Activated naive CD4-positive, alpha-beta T cell treated with anti-CD3 and anti-CD28 coated beads for 36 hours (primary cell): ENCODE data around the gene URB2. TPM values are rescaled to one million over a fixed set of nuclear protein-coding genes. Genes with fewer than 3 reads are reported as not detected.

Experiments
- CTCF ChIA-PET: fragments of 350-600 bp; sonication (Branson Sonifier 250); formaldehyde crosslinking; loops from one replicate; lab custom pipeline; 2021; ENCODE audit warnings: antibody characterized with exemption; lab: Charles Lee
- DNase-seq: peaks from one replicate; pipeline ENCODE4 v3.0.0-alpha.2; 2020
- H3K27ac Mint-ChIP-seq: one replicate; pipeline ENCODE4 v1.8.0; 2021; ENCODE audit warnings: mild to moderate bottlenecking, mixed read lengths
- H3K27me3 Mint-ChIP-seq: one replicate; pipeline ENCODE4 v1.8.0; 2021; ENCODE audit warnings: low read depth, mixed read lengths
- H3K36me3 Mint-ChIP-seq: one replicate; pipeline ENCODE4 v1.8.0; 2021; ENCODE audit warnings: low read depth, mixed read lengths
- H3K4me1 Mint-ChIP-seq: one replicate; pipeline ENCODE4 v1.8.0; 2021; ENCODE audit warnings: low read depth, mixed read lengths
- H3K4me3 Mint-ChIP-seq: one replicate; pipeline ENCODE4 v1.8.0; 2021; ENCODE audit warnings: mild to moderate bottlenecking, moderate library complexity, mixed read lengths
- H3K9me3 Mint-ChIP-seq: one replicate; pipeline ENCODE4 v1.8.0; 2021; ENCODE audit warnings: mixed read lengths
- intact Hi-C: fragments of 100-400 bp; cut with micrococcal nuclease; formaldehyde crosslinking; loops from one replicate; pipeline ENCODE4 v1.15.1; 2023
- total RNA-seq, 2 experiments: library from RNA; stranded (reverse); gene quantifications; one replicate each; pipeline ENCODE4 v1.2.3, GENCODE V29; 2021

The URB2 gene
- total RNA-seq, 2 experiments from 2014 or later, result 9.5 to 10.0 TPM

- no peak overlapping the region for H3K27ac Mint-ChIP-seq
- peaks cover 32% of the 10 kb centered on the region for H3K4me1 Mint-ChIP-seq
- CTCF ChIA-PET, result interaction anchor here (0.7 kb wide), 1 partner anchor 17 kb away, joined by 5 read pairs; no protein-coding TSS in a partner anchor
- no peaks in the 10 kb centered on the region for H3K9me3 Mint-ChIP-seq
- H3K4me3 Mint-ChIP-seq, result no peak overlapping the region
- DNase-seq, result no peak
- intact Hi-C loops, result no loop called here
- H3K27me3 Mint-ChIP-seq, result no peaks in the 10 kb centered on the region
- H3K36me3 Mint-ChIP-seq, result peaks cover 40% of the 10 kb centered on the region
Observed at GRCh38 chr1:229631966-229632365, 5.9 kb downstream of the URB2 start.

- no peaks in the 10 kb centered on the region for H3K27me3 Mint-ChIP-seq
- CTCF ChIA-PET, result no interaction called here
- no peak overlapping the region for H3K27ac Mint-ChIP-seq
- intact Hi-C loops, result no loop called here
- H3K36me3 Mint-ChIP-seq, result peaks cover 41% of the 10 kb centered on the region
- peaks cover 10% of the 10 kb centered on the region for H3K4me1 Mint-ChIP-seq
- no peak for DNase-seq
- H3K4me3 Mint-ChIP-seq, result no peak overlapping the region
- no peaks in the 10 kb centered on the region for H3K9me3 Mint-ChIP-seq
Observed at GRCh38 chr1:229636042-229636441, 10.0 kb downstream of the URB2 start.

- Mint-ChIP-seq H3K4me3 (no peak overlapping the region), H3K9me3 (no peaks in the 10 kb centered on the region), H3K27ac (no peak overlapping the region), H3K4me1 (peaks cover 4% of the 10 kb centered on the region), H3K27me3 (no peaks in the 10 kb centered on the region), H3K36me3 (peaks cover 32% of the 10 kb centered on the region)
- intact Hi-C loops, result no loop called here
- CTCF ChIA-PET, result interaction anchor here (0.6 kb wide), 1 partner anchor 11 kb away, joined by 3 read pairs; no protein-coding TSS in a partner anchor
- no peak for DNase-seq
Observed at GRCh38 chr1:229637746-229638145, 11.7 kb downstream of the URB2 start.

- intact Hi-C loops, result no loop called here
- Mint-ChIP-seq H3K27me3 (no peaks in the 10 kb centered on the region), H3K36me3 (peaks cover 35% of the 10 kb centered on the region), H3K27ac (no peak overlapping the region), H3K4me3 (no peak overlapping the region), H3K4me1 (peaks cover 4% of the 10 kb centered on the region), H3K9me3 (no peaks in the 10 kb centered on the region)
- CTCF ChIA-PET, result no interaction called here
- no peak for DNase-seq
Observed at GRCh38 chr1:229640455-229640854, 14.4 kb downstream of the URB2 start.

- DNase-seq, result no peak
- H3K4me3 Mint-ChIP-seq, result no peak overlapping the region
- CTCF ChIA-PET, result no interaction called here
- peaks cover 4% of the 10 kb centered on the region for H3K4me1 Mint-ChIP-seq
- H3K36me3 Mint-ChIP-seq, result peaks cover 28% of the 10 kb centered on the region
- intact Hi-C loops, result no loop called here
- no peaks in the 10 kb centered on the region for H3K27me3 Mint-ChIP-seq
- H3K27ac Mint-ChIP-seq, result no peak overlapping the region
- H3K9me3 Mint-ChIP-seq, result no peaks in the 10 kb centered on the region
Observed at GRCh38 chr1:229641306-229641705, 15.3 kb downstream of the URB2 start.

- CTCF ChIA-PET, result no interaction called here
- intact Hi-C loops, result no loop called here
- Mint-ChIP-seq H3K9me3 (no peaks in the 10 kb centered on the region), H3K4me3 (no peak overlapping the region), H3K27ac (no peak overlapping the region), H3K4me1 (peaks cover 2% of the 10 kb centered on the region), H3K36me3 (peaks cover 28% of the 10 kb centered on the region), H3K27me3 (no peaks in the 10 kb centered on the region)
- DNase-seq, result no peak
Observed at GRCh38 chr1:229642376-229642775, 16.3 kb downstream of the URB2 start.

GRCh38 chr1:229642970-229643369 lies 16.9 kb downstream of the URB2 start:
- H3K4me3 Mint-ChIP-seq, result no peak overlapping the region
- H3K27me3 Mint-ChIP-seq, result no peaks in the 10 kb centered on the region
- no peak overlapping the region for H3K27ac Mint-ChIP-seq
- CTCF ChIA-PET, result no interaction called here
- H3K4me1 Mint-ChIP-seq, result peaks cover 2% of the 10 kb centered on the region
- intact Hi-C loops, result no loop called here
- no peak for DNase-seq
- H3K36me3 Mint-ChIP-seq, result peaks cover 29% of the 10 kb centered on the region
- no peaks in the 10 kb centered on the region for H3K9me3 Mint-ChIP-seq

GRCh38 chr1:229643996-229644745 lies 18.1 kb downstream of the URB2 start:
- intact Hi-C loops, result no loop called here
- CTCF ChIA-PET, result no interaction called here
- Mint-ChIP-seq H3K9me3 (no peaks in the 10 kb centered on the region), H3K4me1 (peaks cover 2% of the 10 kb centered on the region), H3K4me3 (no peak overlapping the region), H3K36me3 (peaks cover 30% of the 10 kb centered on the region), H3K27ac (no peak overlapping the region), H3K27me3 (no peaks in the 10 kb centered on the region)
- no peak for DNase-seq

GRCh38 chr1:229645324-229645993 lies 19.4 kb downstream of the URB2 start:
- intact Hi-C loops, result no loop called here
- no peak for DNase-seq
- H3K27ac Mint-ChIP-seq, result no peak overlapping the region
- no peak overlapping the region for H3K4me3 Mint-ChIP-seq
- H3K9me3 Mint-ChIP-seq, result no peaks in the 10 kb centered on the region
- no peaks in the 10 kb centered on the region for H3K27me3 Mint-ChIP-seq
- CTCF ChIA-PET, result no interaction called here
- no peaks in the 10 kb centered on the region for H3K4me1 Mint-ChIP-seq
- H3K36me3 Mint-ChIP-seq, result peaks cover 30% of the 10 kb centered on the region

- no peak overlapping the region for H3K27ac Mint-ChIP-seq
- H3K27me3 Mint-ChIP-seq, result no peaks in the 10 kb centered on the region
- H3K4me1 Mint-ChIP-seq, result no peaks in the 10 kb centered on the region
- no peaks in the 10 kb centered on the region for H3K9me3 Mint-ChIP-seq
- H3K4me3 Mint-ChIP-seq, result no peak overlapping the region
- no peak for DNase-seq
- intact Hi-C loops, result no loop called here
- peaks cover 38% of the 10 kb centered on the region for H3K36me3 Mint-ChIP-seq
- CTCF ChIA-PET, result interaction anchor here (1.4 to 1.6 kb wide), 2 partner anchors 13 kb away, joined by 5 to 6 read pairs; no protein-coding TSS in a partner anchor
Observed at GRCh38 chr1:229648406-229648805, 22.4 kb downstream of the URB2 start.

- H3K4me1 Mint-ChIP-seq, result no peaks in the 10 kb centered on the region
- CTCF ChIA-PET, result interaction anchor here (0.7 to 1.6 kb wide), 3 partner anchors 11 to 189 kb away, joined by 3 to 5 read pairs (median 3); no protein-coding TSS in a partner anchor
- DNase-seq, result no peak
- H3K27me3 Mint-ChIP-seq, result no peaks in the 10 kb centered on the region
- H3K9me3 Mint-ChIP-seq, result no peaks in the 10 kb centered on the region
- peaks cover 40% of the 10 kb centered on the region for H3K36me3 Mint-ChIP-seq
- no peak overlapping the region for H3K4me3 Mint-ChIP-seq
- H3K27ac Mint-ChIP-seq, result no peak overlapping the region
- intact Hi-C loops, result no loop called here
Observed at GRCh38 chr1:229650045-229650444, 24.0 kb downstream of the URB2 start.

GRCh38 chr1:229651546-229651945 lies 25.5 kb downstream of the URB2 start:
- no peaks in the 10 kb centered on the region for H3K4me1 Mint-ChIP-seq
- no peaks in the 10 kb centered on the region for H3K9me3 Mint-ChIP-seq
- DNase-seq, result no peak
- intact Hi-C loops, result no loop called here
- H3K27ac Mint-ChIP-seq, result no peak overlapping the region
- no peak overlapping the region for H3K4me3 Mint-ChIP-seq
- no peaks in the 10 kb centered on the region for H3K27me3 Mint-ChIP-seq
- H3K36me3 Mint-ChIP-seq, result peaks cover 34% of the 10 kb centered on the region
- CTCF ChIA-PET, result no interaction called here

- H3K9me3 Mint-ChIP-seq, result no peaks in the 10 kb centered on the region
- H3K4me1 Mint-ChIP-seq, result peaks cover 4% of the 10 kb centered on the region
- intact Hi-C loops, result no loop called here
- CTCF ChIA-PET, result no interaction called here
- no peak overlapping the region for H3K4me3 Mint-ChIP-seq
- no peak for DNase-seq
- H3K27me3 Mint-ChIP-seq, result no peaks in the 10 kb centered on the region
- peaks cover 30% of the 10 kb centered on the region for H3K36me3 Mint-ChIP-seq
- H3K27ac Mint-ChIP-seq, result no peak overlapping the region
Observed at GRCh38 chr1:229653420-229653819, 27.4 kb downstream of the URB2 start.
